H7 (cell line): ENCODE data around the gene FAM120C. TPM values are rescaled to one million over a fixed set of nuclear protein-coding genes. Genes with fewer than 3 reads are reported as not detected.

ENCODE experiments used
- DNase-seq: peaks from one replicate; pipeline ENCODE4 v3.0.0; 2012
- H3K27me3 ChIP-seq: 2 replicates; pipeline ENCODE4 v1.6.0; 2011; ENCODE audit warnings: mild to moderate bottlenecking, low read length; ENCODE audit not compliant: control insufficient read depth, insufficient read depth
- H3K36me3 ChIP-seq: replicated peaks from 2 replicates; pipeline ENCODE4 v1.5.1; 2011; ENCODE audit warnings: low read length; ENCODE audit not compliant: control insufficient read depth, insufficient read depth
- H3K4me3 ChIP-seq: 2 replicates; pipeline ENCODE4 v1.5.1; 2011; ENCODE audit warnings: low read depth, mild to moderate bottlenecking, control low read depth, low read length, moderate library complexity; ENCODE audit not compliant: insufficient read depth
- total RNA-seq: library from RNA; depleted of rRNA; stranded (reverse); fragments of >200 nt; shearing (Covaris generic); gene quantifications from 2 replicates; pipeline ENCODE4 v1.2.3, GENCODE V29; 2014; rRNA removed

The FAM120C gene
- total RNA-seq, 1 experiment from 2014 or later = 9.6 TPM

DNA sequence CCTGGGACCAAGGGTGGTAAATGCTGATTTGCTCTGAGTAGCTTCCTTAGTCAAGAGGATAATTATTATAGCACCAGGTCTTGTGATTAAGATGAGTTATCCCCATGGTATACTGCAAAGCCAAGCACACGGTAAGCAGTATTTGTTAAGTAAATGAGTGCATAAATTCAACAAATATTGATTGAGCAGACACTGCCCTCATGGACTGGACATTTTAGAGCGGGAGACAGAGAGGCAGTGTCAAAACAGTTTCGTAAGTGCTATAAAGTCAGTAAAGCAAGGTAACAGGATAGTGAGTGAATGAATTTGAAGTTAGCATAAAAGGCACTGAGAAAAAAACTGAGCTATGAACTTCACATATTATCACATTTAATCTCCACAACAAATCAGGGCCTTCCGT is 152.7 kb downstream of the FAM120C start:
- no peaks in the 10 kb centered on the region; the same call in 1 of the 2 replicates for H3K36me3 ChIP-seq
- no peak overlapping the region for H3K4me3 ChIP-seq
- H3K27me3 ChIP-seq = no peaks in the 10 kb centered on the region
- DNase-seq = no peak

DNA sequence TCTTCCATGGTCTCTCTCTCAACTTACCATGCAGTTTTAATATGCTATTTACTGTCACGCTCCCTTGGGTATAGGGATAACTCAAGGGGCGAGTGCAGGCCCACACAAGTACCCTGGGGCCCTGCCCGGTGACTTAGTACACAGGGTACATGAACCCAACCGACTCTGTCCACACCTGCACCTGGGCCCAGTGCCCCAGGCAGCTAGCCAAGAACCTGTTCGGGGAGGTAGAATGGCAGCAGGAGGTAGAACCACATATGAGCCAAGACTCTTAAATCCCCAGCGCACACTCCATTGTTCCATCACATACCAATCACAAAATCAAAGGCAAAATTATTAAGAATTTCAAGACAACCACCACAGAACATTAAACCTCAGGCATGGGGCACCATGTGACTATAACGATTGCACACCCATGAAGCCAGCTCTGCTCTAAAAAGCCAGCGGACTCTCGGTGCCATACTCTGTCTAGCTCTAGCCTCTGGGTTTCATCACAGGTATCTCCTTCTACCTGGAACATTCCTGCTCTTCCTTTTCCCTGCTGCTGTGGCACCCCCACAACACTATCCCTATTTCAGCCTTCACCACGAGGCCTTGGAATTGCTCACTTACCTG is 153.4 kb downstream of the FAM120C start:
- H3K36me3 ChIP-seq = no peaks in the 10 kb centered on the region; the same call in 1 of the 2 replicates
- H3K4me3 ChIP-seq = no peak overlapping the region
- H3K27me3 ChIP-seq = no peaks in the 10 kb centered on the region
- no peak for DNase-seq

- Histone ChIP-seq H3K4me3 (no peak overlapping the region), H3K36me3 (peaks cover 2% of the 10 kb centered on the region), H3K27me3 (no peaks in the 10 kb centered on the region)
- no peak for DNase-seq
Observed at GRCh38 chrX:54024350-54024749, 158.7 kb downstream of the FAM120C start.

Other genes with a start within 250 kb of the FAM120C start
- 17.7 and 24.3 TPM in 2 replicates for gene PHF8, start 138.8 kb downstream of the FAM120C start, total RNA-seq
- gene WNK3, start 174.8 kb upstream of the FAM120C start, total RNA-seq = 13.0 and 16.5 TPM in 2 replicates